ENCODE data around the gene ERF. TPM values are rescaled to one million over a fixed set of nuclear protein-coding genes. Genes with fewer than 3 reads are reported as not detected.
A peak's percentile ranks its signal among the peaks of the same experiment; 100 is the strongest.

The ERF gene
- total and polyA plus RNA-seq, 4 donors, result 24.2 to 53.6 (median 43.0) TPM

GRCh38 chr19:42244347-42245220 is 10.3 kb downstream of the ERF start:
- no peaks in the 10 kb centered on the region for H3K9me3 ChIP-seq (ENCODE audit: control insufficient read depth in 4 of 4, insufficient read depth in 3 of 4, low read length in 3 of 4)
- H3K9ac ChIP-seq (ENCODE audit: insufficient read depth in 1 of 2, low read length in 2 of 2), result peak overlapping the region in 1 of 2 donors; percentile 63
- WGBS, 2 donors, result 1 to 3% methylated on average over 45 of the region's 45 CpGs
- no peaks in the 10 kb centered on the region for H3K27me3 ChIP-seq (ENCODE audit: control insufficient read depth in 3 of 3, insufficient read depth in 3 of 3, low read length in 2 of 3)
- ATAC-seq (ENCODE audit: insufficient read depth, low FRiP score) (peak; percentile 29), DNase-seq (peak; percentile 95 to 97 (median 97))
- peaks cover 7 to 18% (median 16%) of the 10 kb centered on the region in 4 donors for H3K36me3 ChIP-seq (ENCODE audit: control insufficient read depth in 4 of 4, insufficient read depth in 4 of 4, low read length in 4 of 4)
- peak overlapping the region; percentile 90 to 94 for H3K27ac ChIP-seq (ENCODE audit: low read depth in 1 of 2, low read length in 1 of 2)
- H3K4me1 ChIP-seq (ENCODE audit: control insufficient read depth in 5 of 5, insufficient read depth in 5 of 5, low read length in 5 of 5), result peaks cover 0 to 33% (median 3%) of the 10 kb centered on the region in 5 donors
- peak; percentile 56 for TF ChIP-seq CTCF (IDR thresholded peaks at IDR 0.05; ENCODE audit: control extremely low read depth, extremely low read depth)
- peak overlapping the region; percentile 37 for H3K4me3 ChIP-seq

- 0% methylated on average over 62 to 76 of the region's 76 CpGs for WGBS, 2 donors
Observed at GRCh38 chr19:42242512-42243409, 12.2 kb downstream of the ERF start, which contains the start of gene GSK3A. TSS of gene GSK3A (minus strand) at chr19:42242602. CDS start at chr19:42242465, 137 bp downstream.

GRCh38 chr19:42242069-42242511 is 12.8 kb downstream of the ERF start:
- H3K27ac ChIP-seq (ENCODE audit: low read depth in 1 of 2, low read length in 1 of 2), result peak overlapping the region; percentile 76 to 94
- H3K9me3 ChIP-seq (ENCODE audit: control insufficient read depth in 4 of 4, insufficient read depth in 3 of 4, low read length in 3 of 4), result no peaks in the 10 kb centered on the region
- DNase-seq, result no peak
- peaks cover 0 to 33% (median 3%) of the 10 kb centered on the region in 5 donors for H3K4me1 ChIP-seq (ENCODE audit: control insufficient read depth in 5 of 5, insufficient read depth in 5 of 5, low read length in 5 of 5)
- no peaks in the 10 kb centered on the region for H3K27me3 ChIP-seq (ENCODE audit: control insufficient read depth in 3 of 3, insufficient read depth in 3 of 3, low read length in 2 of 3)
- no peak for ATAC-seq (ENCODE audit: insufficient read depth, low FRiP score)
- no peak for TF ChIP-seq CTCF (IDR thresholded peaks at IDR 0.05; ENCODE audit: control extremely low read depth, extremely low read depth)
- H3K4me3 ChIP-seq, result peak overlapping the region; percentile 83
- H3K36me3 ChIP-seq (ENCODE audit: control insufficient read depth in 4 of 4, insufficient read depth in 4 of 4, low read length in 4 of 4), result peaks cover 0 to 23% (median 6%) of the 10 kb centered on the region in 4 donors
- peak overlapping the region; percentile 72 to 73 for H3K9ac ChIP-seq (ENCODE audit: insufficient read depth in 1 of 2, low read length in 2 of 2)
- WGBS, 2 donors, result 0% methylated on average over 18 to 49 of the region's 49 CpGs

More at GRCh38 chr19:42242512-42243409, 12.2 kb downstream of the ERF start, which contains the start of gene GSK3A:
- peak within 1 kb of the TSS; percentile 72 to 73 for H3K9ac ChIP-seq (ENCODE audit: insufficient read depth in 1 of 2, low read length in 2 of 2)
- H3K36me3 ChIP-seq (ENCODE audit: control insufficient read depth in 4 of 4, insufficient read depth in 4 of 4, low read length in 4 of 4), result peaks cover 0 to 23% (median 7%) of the 10 kb centered on the region in 4 donors
- DNase-seq (peak; percentile 99 to 100 (median 100)), ATAC-seq (ENCODE audit: insufficient read depth, low FRiP score) (peak; percentile 87)
- peak within 1 kb of the TSS; percentile 83 for H3K4me3 ChIP-seq
- no peaks in the 10 kb centered on the region for H3K27me3 ChIP-seq (ENCODE audit: control insufficient read depth in 3 of 3, insufficient read depth in 3 of 3, low read length in 2 of 3)
- H3K4me1 ChIP-seq (ENCODE audit: control insufficient read depth in 5 of 5, insufficient read depth in 5 of 5, low read length in 5 of 5), result peaks cover 0 to 33% (median 3%) of the 10 kb centered on the region in 5 donors
- no peaks in the 10 kb centered on the region for H3K9me3 ChIP-seq (ENCODE audit: control insufficient read depth in 4 of 4, insufficient read depth in 3 of 4, low read length in 3 of 4)
- H3K27ac ChIP-seq (ENCODE audit: low read depth in 1 of 2, low read length in 1 of 2), result peak within 1 kb of the TSS; percentile 90 to 94
- TF ChIP-seq CTCF (IDR thresholded peaks at IDR 0.05; ENCODE audit: control extremely low read depth, extremely low read depth), result no peak
